ENCODE results near the gene DDRGK1.

- TF ChIP-seq CTCF (IDR thresholded peaks at IDR 0.05; ENCODE audit: poor library complexity) (no peak), EZH2phosphoT487 (IDR thresholded peaks at IDR 0.05; ENCODE audit: low read depth, severe bottlenecking, unreplicated experiment) (no peak)
Measured at GRCh38 chr20:3167738-3168078, 36.8 kb downstream of the DDRGK1 start.
